Dermis blood vessel endothelial cell (primary cell): ENCODE data around the gene GABRB3. TPM values are rescaled to one million over a fixed set of nuclear protein-coding genes. Genes with fewer than 3 reads are reported as not detected.
"Not testable (repeated sequence)": the region's sequence is repeated elsewhere in the genome, so short reads cannot be mapped to it uniquely, and the experiment has no call there.

Source experiments
- DNase-seq: peaks from one replicate; pipeline ENCODE4 v3.0.0; 2010
- total RNA-seq: library from RNA; depleted of rRNA; stranded (reverse); fragments of >200 nt; gene quantifications from 2 replicates; pipeline ENCODE4 v1.2.3, GENCODE V29; 2014

GABRB3 gene
- total RNA-seq, 1 donor from 2014 or later, result 0.34 TPM

DNA sequence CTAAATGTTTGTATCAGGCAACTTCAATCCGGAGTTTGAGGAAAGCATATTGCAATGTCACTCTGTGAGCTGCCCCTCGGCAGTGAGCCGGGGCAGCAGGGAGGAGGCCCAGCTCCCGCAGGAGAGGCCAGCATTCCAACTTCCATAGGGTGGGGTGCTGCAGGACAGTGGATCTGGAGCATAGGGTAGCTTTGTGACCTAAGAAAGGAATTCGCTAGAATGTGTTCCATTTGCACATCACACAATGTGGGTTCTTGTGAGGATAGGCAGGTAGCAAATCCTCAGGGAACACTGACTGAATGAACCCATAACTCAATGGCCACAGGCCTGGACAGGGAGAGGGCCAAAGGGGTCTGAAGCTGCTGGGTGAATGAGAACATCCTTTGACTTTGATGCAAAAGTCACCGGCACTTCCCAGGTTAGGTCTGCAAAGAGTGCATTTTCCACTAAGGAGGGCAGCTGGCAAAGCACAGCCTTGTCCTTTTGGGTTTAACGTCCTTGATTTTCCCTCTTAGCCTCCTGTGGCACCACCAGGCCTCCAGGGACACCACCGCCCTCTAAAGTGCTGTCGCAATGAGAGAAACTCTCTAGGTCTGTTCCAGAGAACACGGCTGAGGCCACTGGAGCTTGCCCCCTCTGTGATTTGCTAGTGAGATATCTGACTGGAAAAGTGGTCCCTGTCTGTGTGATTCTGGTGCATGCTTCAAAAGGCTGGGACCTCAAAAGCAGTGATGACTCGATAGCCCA is 36.2 kb downstream of the GABRB3 start:
- no peak for DNase-seq

DNA sequence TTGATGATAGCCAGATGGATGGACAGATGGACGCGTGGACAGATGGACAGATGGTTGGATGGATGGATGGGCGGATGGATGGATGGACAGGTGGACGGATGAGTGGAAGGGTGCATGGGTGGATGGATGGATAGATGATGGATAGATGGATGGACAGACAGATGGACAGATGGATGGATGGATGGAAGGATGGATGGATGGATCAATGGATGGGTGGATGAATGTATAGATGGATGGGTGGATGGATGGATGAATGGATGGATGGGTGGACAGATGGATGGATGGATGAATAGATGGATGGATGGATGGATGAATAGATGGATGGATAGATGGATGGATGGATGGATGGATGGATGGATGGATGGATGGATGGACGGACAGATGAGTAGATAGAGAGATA is 40.9 kb downstream of the GABRB3 start:
- DNase-seq, result no peak

DNA sequence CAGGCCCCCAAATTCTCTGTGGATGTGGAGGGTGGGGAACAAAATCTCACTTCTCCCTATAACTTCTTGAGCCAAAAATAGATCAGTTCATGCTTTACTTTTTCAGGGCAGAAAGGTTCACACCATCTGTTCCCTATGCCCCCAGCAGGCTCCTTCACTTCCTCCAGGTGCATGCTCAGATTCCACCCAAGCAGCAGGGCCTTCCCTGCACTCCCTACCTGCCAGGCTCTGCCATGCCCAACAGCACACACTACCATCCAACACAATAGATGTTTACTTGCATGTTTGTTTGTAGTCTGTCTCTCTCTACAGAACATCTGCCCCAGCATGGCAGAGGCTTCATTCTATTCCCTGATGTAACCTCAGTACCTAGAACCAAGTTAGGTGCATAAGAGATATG is 43.3 kb downstream of the GABRB3 start:
- no peak for DNase-seq

DNA sequence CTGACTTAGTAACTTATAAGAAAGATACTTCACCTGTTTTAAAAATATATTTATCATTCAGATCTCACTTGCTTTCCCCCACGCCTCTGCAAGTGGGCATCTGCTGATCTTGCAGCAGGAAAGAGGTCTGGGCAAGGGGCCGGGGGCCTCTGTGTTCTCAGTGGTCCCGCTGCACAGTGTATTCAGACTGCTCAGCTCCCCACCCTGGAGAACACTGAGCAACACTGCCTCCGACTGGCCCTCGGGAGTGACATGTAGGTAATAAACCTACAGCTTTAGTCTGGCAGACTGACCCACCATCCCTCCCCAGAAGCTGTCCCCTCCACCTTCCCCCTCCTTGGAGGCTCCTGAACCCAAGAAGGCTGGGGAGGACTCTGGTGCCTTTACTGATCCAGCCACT is 43.8 kb downstream of the GABRB3 start:
- DNase-seq, result no peak

DNA sequence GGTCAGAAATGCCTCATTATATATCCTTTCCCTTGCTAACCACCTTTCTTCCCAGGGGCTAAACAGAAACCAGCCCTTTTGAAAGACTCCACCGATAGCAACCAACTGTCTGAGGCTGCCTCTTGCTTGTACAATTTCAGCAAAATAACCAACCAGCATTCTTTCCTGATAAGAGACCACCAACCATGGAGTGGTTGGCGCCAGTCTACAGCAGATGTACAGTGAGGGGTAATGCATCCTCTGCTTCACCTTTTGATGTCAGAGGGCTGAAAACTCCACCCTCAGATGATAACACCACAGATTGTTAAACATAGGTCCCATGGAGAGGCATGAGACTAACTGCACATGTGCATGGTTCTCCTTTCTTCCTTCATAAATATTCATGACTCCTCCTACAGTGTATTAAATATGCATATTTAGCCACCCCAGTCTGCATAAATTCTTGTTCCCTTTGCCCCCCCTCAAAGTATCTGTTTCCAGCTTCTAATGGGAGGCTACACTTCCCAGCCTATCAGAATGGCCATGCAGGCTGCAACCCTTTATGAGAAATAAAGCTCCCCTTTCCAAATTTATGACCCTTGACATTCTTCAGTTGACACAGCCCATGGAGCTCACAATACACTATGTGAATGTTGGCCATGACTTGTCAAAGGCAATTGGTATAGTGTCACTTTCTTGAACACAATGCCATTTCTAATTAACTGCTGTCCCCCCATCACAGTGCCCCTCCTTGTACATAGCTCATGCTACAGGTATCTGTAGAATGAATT is 48.3 kb downstream of the GABRB3 start:
- no peak for DNase-seq

DNA sequence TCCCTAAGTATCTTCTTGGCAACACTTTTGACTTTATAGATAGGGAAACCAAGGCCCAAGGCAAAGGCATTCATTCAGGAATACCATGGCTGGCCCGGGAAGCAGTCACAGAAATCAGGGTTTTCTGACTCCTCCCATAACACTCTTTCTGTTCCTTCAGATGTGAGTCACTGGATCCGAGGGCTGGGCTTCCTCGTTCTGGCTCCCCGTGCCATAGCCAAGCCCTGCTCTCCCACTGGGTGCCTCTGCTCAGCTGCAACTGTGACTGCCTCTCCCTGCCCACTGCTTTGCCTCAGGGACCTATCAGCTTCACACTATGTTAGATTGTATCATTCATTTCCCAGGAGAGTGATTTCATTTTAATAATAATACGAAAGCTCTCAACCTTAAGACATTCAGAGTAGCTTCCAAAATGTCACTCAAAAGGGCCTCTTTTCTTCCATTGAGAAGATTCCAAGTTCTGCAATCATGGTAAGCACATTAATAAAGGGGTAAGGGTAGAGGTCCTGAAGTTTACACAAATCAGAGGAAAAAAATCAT is 50.2 kb downstream of the GABRB3 start:
- no peak for DNase-seq

DNA sequence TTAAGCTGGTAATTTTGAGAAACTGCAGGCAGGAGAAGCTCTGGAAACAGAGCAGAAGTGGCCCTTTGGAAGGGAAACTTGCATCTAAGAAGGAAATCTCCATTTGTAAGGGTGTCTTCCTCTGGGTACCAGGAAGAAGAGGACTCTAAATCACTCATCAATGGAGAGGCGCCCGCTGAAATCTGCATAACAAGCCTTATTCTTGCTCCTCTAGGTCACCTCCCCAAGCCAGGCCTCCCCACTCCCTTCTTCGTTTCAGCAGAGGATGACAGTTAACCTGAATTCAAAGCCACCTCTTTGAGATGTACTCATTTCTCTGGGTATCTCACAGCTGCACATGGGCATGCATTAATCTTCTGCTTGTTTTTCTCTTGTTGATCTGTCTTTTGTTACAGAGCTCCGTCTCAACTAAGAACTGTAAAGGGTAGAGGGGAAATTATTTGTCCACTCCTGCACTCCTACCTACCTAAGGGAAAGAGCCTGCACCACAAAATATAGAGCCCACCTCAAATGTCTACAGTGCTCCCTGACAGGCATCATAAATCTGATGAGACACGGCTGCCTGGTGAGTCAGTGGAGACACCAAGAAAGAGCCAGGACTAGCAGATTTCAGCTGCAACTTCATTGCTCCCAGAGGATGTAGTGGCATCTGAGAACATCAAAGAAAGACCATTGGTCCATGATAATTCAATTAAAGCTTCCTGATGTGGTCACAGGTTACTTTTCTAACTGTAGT is 51.5 kb downstream of the GABRB3 start:
- DNase-seq, result no peak

DNA sequence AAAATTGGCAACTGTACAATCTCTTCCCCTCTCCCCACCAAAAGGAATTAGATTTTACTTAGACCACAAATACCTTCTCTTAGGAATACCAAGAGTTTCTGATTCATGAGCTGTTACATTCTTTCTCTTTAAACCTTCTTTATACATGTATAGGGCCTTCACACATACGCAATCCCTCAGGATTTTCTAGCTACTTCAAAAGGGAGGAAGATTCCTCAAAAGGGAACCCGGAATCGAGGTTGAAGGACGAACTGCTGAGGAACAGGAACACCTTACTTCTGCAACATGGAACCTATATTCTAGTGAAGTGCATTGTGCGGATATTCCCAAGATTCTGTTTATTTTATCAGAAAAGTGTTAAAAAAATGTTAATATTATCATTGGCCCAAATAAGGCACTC is 52.3 kb downstream of the GABRB3 start:
- DNase-seq, result no peak

DNA sequence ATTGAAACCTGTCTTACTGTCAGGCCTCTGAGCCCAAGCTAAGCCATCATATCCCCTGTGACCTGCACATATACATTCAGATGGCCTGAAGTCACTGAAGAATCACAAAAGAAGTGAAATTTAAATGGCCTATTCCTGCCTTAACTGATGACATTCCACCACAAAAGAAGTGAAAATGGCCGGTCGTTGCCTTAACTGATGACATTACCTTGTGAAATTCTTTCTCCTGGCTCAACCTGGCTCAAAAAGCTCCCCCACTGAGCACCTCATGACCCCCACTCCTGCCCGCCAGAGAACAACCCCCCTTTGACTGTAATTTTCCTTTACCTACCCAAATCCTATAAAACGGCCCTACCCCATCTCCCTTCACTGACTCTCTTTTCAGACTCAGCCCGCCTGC is 53.0 kb downstream of the GABRB3 start:
- DNase-seq, result not testable (repeated sequence)

DNA sequence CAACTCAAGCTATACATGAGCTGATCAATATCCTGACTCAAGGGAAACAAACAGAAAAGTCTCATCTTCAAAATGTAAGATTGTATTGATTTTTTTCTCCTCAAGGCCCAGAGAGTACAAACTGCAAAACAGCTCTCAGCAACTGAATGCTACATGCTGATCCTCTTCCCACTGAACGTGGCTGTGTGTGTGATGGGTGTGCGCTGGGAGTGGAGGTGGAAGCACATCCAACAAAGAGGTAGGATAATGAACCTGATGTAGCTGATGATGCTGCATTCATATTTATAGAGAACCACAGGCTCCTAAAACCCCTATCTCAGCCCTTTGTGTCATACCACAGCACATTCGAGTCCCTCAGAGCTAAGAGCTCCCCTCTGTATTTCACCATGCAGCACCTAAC is 56.8 kb downstream of the GABRB3 start:
- no peak for DNase-seq

DNA sequence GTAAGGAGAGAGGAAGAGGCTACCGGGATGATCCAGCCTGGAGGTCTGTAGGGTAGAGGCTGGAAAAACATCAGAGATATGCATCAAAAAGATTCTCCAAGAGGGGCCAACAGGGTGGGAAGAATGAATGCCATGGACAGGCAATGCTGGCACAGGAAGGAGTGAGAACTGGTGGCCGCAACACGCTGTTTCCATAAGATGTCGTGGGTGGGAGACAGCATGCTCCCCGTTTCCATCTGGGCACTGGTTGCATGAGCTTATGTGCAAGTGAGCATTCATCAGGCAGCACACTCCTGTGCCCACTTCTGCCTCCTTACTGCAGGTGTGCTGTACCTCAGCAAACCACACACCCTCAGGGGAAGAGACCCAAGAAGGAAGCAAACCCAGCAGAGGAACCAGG is 59.4 kb downstream of the GABRB3 start:
- no peak for DNase-seq

DNA sequence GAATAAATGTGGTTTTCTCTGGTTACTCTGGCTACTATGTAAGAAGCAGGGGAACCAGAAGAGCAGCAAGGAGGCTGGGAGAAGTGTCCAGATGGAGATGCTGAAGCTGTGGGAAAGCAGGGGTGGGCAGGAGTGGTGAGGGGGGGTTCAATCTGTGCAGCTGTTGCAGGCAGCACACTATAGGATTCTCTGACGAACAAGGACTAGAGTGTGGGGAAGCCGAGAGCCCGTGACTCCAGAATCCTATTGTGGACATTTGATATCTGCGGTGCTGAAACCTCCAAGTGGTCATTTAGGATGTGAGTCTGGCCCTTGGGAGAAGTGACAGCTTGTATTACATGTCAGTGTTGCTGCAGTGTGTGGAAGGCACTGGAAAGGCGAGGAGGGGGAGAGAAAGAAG is 60.5 kb downstream of the GABRB3 start:
- no peak for DNase-seq

DNA sequence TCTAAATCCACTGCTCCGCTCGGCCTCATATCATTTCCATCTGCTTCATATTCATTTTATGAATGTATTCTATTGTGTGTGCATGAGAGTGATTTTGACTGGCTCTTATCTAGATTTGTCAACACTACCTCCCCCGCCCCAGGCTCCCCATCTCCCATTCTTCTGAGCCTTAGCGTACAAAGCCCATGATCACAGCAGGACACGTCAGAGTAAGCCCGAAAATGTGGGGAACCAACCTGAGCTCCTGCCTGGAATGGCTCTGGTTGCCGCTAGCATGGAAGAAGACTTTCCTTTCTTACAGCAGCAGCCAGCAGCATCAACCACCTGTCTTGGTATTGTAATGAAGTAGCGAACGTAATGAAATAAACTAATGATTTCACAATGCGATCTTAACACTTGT is 61.4 kb downstream of the GABRB3 start:
- no peak for DNase-seq

DNA sequence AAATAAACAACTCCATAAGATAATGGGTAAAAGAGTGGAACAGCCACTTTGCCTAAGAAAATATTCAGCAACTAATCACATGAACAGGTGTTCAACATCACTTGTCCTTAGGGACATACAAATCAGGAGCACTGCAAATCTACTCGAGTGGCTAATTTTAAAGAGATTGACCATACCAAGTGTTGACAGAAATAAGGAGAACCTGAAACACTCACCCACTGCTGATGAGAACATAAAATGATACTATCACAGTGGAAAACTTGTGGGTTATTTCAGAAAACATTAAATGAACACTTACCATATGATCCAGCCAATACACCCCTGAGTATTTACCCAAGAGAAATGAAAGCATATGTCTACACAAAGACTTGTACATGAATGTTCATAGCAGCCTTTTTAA is 70.5 kb downstream of the GABRB3 start:
- no peak for DNase-seq

DNA sequence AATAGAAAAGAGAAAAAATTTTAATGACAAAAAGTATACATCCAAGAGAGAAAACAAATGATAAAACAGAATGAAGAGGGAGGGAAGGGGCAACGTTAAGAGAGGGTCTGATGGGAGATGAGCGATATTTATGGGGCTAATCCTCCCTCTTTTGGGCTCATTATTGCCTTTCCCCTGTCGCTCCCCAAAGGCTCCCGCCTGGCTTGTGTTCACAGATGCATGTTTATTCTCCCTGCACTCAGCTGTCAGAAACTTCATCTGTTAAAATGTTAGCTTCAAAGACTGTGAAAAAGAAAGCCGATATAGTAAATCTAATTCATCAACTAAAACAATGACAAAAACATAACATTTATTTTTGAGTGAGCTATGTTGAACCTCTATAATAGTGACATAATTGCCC is 74.3 kb downstream of the GABRB3 start:
- no peak for DNase-seq

DNA sequence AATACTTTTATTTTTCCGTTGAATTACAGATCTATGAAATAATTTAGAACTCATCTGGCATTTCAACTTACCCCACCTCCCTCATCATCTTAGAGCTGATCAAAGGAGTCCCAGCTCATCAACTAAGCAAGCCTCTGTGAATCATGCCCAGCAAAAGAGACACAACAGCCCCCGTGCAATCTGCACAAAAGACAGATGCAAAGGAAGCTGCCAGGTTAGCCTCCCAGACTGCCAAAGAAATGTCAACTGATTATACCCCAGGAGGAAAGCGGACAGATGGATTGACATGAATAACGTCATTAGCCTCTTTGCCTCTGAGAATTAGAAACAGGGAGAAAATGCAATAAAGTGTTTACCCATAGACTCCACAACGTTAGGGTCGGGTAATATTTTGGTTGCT is 75.0 kb downstream of the GABRB3 start:
- no peak for DNase-seq

DNA sequence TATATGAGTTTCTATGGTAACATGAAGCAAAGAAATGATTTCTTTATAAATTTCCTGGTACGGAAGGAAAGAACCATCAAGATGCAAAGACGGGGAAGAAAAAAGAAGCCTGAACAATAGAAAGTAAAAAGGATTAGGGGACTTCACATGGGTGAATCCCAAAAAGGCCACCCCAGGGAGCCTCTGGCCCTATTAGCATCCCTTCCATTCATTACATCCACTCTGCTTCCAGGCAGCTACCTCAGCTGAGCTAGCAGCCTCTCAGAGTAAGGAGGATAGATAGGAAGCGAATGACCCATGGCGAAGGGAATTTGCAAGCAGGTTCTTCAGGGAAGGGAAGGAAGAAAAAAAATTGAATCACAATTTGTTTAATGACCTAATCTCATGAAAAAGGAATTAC is 81.6 kb downstream of the GABRB3 start:
- DNase-seq, result no peak

DNA sequence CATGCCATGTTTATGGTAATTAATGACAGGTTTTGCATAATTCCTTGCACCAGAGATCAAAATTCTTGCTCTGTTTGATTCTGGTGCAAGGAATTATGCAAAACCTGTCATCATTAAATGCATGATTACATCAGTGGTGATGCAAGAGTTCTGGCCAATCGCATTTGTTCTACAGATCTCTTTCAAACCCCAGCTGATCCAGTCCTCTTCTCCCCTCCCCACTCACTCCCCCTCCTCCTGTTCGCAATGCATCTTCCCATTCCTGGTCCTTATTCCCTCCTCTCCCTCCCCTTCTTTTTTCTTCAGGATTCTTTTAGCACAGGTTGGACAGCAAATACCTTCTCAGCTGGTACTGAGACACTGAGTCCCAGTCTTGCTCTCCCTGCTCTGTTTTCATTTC is 82.1 kb downstream of the GABRB3 start:
- no peak for DNase-seq

DNA sequence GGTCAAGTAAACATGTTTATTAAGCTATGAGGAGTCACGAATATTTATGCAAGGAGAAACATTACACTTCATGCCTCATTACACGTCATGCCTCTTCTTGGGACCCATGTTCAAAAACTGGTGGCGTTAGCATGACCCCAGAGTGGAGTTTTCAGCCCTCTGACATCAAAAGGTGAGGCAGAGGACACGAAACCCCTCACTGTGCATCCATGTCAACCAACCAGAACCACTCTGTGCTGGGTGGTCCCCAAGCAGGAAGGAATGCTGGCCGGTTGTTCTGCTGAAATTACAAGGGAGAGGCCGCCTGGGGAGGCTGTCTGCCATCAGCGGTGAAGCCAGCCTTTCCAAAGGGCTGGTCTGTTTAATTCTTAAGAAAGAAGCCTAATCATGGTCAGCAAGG is 83.4 kb downstream of the GABRB3 start:
- no peak for DNase-seq

DNA sequence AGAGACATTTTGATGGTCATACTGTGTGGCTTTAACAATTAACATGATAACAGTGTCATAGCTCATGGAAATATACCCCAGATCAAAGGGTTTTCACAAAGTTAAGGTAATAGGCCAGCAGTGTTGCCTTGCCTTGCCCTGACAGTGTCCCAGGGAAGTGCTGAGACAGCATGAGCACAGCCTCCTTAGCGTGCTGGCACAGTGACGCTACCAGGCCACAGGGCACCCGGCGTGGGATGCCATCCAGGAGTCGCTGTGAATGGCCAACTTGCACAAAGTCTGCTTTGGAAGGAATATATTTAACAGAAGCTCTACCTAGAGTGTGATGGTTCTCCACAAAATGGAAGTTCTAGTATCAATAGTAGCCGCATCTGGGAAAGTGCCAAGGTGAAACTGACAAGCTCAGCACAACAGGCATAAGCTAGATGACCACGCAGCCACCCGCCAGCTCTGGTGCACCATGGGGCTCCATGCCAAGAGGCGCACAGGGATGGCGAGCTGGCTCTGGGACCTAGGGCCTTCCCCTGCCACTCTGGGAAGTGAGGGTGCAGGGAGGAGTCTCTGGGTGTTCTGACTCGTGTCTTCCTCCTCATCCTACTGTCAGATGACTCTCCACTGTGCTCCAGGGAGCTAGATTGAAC is 86.2 kb downstream of the GABRB3 start:
- DNase-seq, result no peak

DNA sequence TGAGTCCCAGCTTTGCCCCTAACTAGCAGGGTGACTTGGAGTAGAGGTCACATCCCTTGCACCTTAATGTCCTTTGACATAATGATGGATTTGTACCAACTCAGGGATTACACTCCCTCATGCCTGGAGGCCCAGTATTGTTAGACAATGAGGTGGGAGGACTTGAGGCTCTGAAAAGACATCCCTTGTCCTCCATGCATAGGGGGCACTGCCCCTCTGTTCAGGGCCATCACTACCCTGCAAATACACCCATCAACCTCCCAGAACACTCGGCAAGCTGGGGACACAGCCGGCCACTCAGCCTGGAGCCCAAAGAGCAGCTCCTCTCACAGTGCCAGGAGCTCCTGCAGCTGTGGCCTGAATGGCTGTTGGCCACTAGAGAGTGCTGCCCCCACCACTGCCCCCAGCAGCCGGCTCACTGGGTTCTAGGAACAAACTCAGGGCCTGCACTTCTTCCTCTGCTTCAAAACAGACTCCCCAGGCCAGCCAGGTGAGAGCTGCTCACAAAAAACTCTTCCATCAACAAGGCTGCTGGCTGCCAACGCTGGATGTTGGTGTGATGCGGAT is 90.2 kb downstream of the GABRB3 start:
- DNase-seq, result no peak

DNA sequence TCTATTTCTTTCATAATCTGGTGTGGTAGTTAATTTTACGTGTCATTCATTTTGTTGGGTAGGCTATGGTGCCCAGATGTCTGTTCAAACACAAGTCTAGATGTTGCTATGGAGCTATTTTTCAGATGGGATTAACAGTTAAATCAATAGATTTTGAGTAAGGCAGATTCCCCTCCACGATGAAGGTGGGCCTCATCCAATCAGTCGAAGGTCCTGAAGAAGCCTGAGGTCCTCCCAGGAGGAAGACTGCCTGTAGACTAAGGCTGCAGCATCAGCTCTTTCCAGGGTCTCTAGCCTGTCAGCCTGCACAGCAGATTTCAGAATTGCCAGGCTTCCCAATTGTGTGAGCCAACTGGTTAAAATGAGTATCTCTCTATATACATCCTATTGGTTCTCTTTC is 92.9 kb downstream of the GABRB3 start:
- DNase-seq, result no peak

DNA sequence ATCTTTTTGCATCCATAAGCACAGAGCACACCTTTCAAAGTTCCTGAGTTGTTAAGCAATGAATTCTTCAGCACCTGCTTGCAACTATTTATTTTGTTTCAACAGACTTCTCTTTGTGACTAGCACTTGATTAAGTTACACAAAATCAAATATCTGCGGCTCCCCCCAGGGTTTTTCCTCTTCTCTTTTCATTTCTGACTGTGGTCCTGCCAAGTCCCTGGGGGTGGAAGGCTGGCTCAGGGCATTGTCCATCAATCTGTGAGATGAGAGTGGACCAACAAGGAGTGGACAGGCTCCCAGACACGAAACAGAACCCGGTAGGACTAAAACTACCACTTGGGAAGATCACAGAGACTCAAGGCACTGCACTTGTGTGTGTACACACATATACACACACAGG is 96.8 kb downstream of the GABRB3 start:
- DNase-seq, result no peak
